GM18517 (cell line): Measurements from ENCODE around the gene HMCN2.

ENCODE experiments used
- ATAC-seq: cut with Tn5 transposase; IDR thresholded peaks from one replicate; pipeline ENCODE4 v1.9.1; 2021; ENCODE audit warnings: mild to moderate bottlenecking, moderate library complexity; ENCODE audit not compliant: unreplicated experiment

HMCN2 gene

GRCh38 chr9:130341839-130342713 is 76.5 kb downstream of the HMCN2 start:
- no peak for ATAC-seq

- ATAC-seq, result no peak
These were observed 77.1 kb downstream of the HMCN2 start for GRCh38 chr9:130342714-130343085.

GRCh38 chr9:130343445-130343918 is 77.9 kb downstream of the HMCN2 start:
- no peak for ATAC-seq

GRCh38 chr9:130344366-130344765 is 78.8 kb downstream of the HMCN2 start:
- ATAC-seq, result no peak

- no peak for ATAC-seq
These were observed 79.7 kb downstream of the HMCN2 start for GRCh38 chr9:130345009-130345896.

- no peak for ATAC-seq
These were observed 80.4 kb downstream of the HMCN2 start for GRCh38 chr9:130345897-130346385.

- ATAC-seq, result no peak
These were observed 80.9 kb downstream of the HMCN2 start for GRCh38 chr9:130346431-130346830.

GRCh38 chr9:130347036-130347435 is 81.5 kb downstream of the HMCN2 start:
- no peak for ATAC-seq

GRCh38 chr9:130347931-130348330 is 82.4 kb downstream of the HMCN2 start:
- ATAC-seq, result no peak

GRCh38 chr9:130348341-130348740 is 82.8 kb downstream of the HMCN2 start:
- no peak for ATAC-seq

GRCh38 chr9:130348881-130349280 is 83.3 kb downstream of the HMCN2 start:
- no peak for ATAC-seq

- ATAC-seq, result no peak
These were observed 83.8 kb downstream of the HMCN2 start for GRCh38 chr9:130349398-130349797.

- ATAC-seq, result no peak
These were observed 85.8 kb downstream of the HMCN2 start for GRCh38 chr9:130351343-130351742.

GRCh38 chr9:130352081-130352480 is 86.5 kb downstream of the HMCN2 start:
- no peak for ATAC-seq

GRCh38 chr9:130352586-130353285 is 87.2 kb downstream of the HMCN2 start:
- ATAC-seq, result no peak

- ATAC-seq, result no peak
These were observed 88.8 kb downstream of the HMCN2 start for GRCh38 chr9:130354378-130354777.

GRCh38 chr9:130354806-130355205 is 89.2 kb downstream of the HMCN2 start:
- no peak for ATAC-seq

GRCh38 chr9:130356033-130356432 is 90.5 kb downstream of the HMCN2 start:
- ATAC-seq, result no peak

- ATAC-seq, result no peak
These were observed 91.5 kb downstream of the HMCN2 start for GRCh38 chr9:130356877-130357584.

- no peak for ATAC-seq
These were observed 93.4 kb downstream of the HMCN2 start for GRCh38 chr9:130358928-130359327.
